Endometrium (tissue), 2 donors: ENCODE measurements around the gene DKKL1.

Experiments used
- FAIRE-seq: peaks from 2 replicates; lab custom pipeline; 2012; peaks lifted over from hg19 to GRCh38; lab: Jason Lieb, UNC
- donor health status: control.
- donor health status: control.

DKKL1 gene

GRCh38 chr19:49338023-49338677 is 25.5 kb upstream of the DKKL1 start:
- no peak for FAIRE-seq

DNA sequence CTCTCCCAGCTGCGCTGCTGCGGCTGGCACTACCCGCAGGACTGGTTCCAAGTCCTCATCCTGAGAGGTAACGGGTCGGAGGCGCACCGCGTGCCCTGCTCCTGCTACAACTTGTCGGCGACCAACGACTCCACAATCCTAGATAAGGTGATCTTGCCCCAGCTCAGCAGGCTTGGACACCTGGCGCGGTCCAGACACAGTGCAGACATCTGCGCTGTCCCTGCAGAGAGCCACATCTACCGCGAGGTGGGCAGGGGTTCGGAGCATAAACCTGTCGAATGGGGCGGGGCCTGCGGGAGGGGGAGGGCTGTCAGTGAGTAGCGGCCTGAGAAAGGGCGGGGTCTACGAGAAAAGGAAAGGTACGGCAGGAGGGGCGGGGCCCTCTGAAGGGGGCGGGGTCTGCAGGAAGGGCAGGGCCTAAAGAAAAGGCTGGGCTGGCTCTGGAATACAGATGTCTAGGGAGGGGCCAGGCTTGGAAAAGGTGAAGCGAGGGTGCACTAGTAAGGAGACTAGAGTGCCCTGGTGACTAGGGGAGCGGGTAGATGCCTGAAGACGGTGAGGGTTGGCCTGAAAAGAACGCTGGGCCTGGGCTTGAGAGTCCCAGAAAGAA is 24.9 kb upstream of the DKKL1 start:
- no peak for FAIRE-seq

DNA sequence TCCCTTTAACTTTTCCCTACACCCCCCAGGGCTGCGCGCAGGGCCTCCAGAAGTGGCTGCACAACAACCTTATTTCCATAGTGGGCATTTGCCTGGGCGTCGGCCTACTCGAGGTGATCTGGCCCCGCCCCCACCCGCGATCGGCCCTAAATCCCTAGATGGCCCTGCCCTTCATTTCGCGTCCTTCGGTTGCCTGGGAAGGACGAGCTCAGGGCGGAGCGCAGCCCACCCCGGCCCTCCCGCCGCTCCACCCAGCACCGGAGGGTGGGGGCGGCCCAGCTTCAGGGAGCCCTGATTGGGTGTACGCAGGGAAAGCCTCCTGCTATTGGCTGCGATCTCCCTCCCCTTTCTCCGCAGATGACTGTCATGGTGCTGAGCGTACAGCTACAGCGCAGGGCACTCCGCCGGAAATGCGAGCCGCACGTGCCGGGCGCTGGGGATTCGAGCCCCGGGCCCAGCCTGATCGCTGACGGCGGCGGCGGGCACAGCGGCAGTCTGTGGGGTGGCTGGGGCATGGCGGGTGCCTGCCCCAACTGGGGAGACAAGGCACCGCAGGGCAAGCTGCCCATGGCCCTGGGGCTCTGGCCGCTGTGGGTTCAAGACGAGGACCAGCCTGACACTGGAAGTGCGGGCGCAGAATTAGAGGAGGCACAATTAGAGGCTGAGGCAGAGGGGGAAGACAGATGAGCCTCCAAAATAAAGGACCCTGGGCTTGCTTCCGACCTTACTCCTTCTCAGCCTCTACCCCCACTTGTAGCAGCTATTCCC is 24.2 kb upstream of the DKKL1 start:
- peak; percentile 21 for FAIRE-seq

GRCh38 chr19:49340069-49340864 is 23.4 kb upstream of the DKKL1 start:
- no peak for FAIRE-seq

DNA sequence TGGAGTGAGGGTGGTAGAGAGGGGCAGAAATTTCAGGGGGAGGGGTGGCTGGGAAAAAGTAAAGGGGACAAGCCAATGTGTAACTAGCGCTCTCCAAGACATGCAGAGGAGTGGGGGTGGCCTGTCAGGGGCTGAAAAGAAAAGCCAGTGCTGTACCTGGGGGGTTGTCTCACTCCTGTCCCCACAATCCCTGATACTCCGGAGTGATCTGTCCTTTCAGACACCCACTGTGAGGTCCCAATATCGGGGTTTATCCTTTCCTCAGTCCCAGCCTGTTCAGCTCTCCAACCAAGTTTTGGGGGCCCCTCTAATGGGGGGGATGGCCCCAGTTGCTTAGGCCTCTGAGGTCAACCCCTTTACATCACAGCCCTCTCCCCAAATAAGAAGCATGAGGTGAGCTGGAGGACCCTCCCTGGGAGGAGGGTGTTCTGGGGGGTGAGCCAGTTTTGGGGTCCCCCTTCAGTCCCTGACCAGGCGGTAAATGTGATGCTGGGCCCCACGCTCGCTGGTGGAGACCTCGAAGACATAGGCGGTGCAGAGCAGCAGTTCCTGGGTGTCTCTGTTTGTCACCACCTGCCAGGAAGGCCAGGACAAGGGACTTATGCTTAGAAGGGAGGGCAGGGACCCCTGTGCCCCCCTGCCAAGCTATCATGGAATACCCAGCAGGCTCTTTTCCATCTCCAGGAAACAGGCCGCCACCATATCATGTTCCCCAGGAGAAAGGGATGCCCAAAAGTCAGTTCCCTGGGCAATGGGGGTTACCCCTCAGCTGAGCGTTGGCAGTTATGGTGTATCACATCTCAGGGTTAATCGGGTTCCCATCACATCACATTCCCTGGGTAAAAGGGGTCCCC is 22.6 kb upstream of the DKKL1 start:
- no peak for FAIRE-seq

DNA sequence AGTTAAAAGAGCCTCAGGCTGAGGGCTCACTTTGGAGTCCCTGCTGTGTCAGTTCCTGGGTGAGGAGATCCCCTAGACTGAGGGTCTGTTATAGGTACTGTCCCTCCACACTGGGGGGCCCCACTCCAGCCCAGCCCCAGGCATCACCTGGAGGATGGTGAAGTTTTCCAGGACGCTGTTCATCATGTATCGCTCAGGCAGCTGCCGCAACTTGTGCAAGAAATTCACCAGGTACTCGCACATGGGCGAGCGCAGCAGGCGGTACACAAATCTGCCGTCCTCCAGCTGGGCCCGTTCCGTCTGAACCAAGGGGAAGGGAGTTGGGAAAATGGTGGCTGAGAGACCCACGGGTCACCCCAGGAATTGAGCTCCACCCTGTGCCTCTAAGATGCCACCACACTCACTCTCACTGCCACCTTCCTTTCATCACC is 21.4 kb upstream of the DKKL1 start:
- FAIRE-seq = no peak

DNA sequence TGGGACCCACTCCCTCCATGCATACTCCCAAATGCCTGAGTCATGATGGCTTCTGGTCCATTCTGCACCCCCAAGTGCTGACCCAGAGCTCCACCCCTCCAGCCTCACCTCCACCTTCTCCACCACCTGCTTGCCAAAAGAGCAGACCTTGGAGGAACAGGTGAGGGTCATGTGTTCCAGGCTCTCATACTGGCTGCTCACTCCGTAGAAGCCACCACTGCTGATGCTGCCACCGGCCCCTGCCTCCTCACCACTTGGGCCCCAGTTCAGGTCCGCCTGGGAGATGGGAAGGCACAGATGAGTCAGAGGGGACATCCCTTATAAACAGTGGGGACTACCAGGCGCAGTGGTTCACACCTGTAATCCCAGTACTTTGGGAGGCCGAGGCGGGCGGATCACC is 20.6 kb upstream of the DKKL1 start:
- no peak for FAIRE-seq

- FAIRE-seq = no peak
Measured at GRCh38 chr19:49344505-49345423, 18.9 kb upstream of the DKKL1 start.

DNA sequence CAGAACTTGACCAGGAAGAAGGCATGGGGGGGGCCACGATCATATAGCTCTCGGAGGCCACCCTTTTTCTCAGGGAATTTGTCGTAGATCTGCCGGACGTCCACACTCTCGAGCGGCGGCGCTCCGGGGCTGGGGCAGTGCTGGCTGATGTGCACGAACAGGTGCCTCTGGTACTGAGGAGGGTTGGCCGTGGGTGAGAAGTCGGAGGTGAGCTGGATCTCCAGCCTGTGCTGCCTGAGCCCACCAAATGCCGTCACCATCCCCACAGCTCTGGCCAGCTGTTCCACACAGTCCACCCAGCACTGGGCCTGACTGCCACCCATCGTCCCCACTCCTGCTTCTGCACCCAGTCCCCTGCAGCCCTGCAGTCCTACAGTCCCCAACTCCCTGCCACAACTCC is 16.5 kb upstream of the DKKL1 start:
- FAIRE-seq = no peak

DNA sequence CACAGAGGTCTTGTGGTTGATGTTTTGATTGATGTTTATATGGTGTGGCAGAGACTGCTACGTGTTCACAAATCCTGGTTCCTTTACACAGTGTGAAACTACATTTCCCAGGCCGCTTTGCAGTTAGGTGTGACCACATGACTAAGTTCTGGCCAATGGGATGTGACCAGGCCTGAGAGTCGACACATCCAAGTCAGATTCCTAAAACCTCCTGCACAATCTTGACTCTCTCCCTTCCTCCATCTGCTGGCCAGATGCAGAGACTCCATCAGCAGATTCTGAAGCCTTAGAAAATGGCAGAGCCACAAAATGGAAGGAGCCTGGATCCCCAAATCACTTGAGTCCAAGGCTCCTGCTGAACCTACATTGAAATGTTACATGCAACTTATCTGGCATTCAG is 15.8 kb upstream of the DKKL1 start:
- FAIRE-seq = no peak

DNA sequence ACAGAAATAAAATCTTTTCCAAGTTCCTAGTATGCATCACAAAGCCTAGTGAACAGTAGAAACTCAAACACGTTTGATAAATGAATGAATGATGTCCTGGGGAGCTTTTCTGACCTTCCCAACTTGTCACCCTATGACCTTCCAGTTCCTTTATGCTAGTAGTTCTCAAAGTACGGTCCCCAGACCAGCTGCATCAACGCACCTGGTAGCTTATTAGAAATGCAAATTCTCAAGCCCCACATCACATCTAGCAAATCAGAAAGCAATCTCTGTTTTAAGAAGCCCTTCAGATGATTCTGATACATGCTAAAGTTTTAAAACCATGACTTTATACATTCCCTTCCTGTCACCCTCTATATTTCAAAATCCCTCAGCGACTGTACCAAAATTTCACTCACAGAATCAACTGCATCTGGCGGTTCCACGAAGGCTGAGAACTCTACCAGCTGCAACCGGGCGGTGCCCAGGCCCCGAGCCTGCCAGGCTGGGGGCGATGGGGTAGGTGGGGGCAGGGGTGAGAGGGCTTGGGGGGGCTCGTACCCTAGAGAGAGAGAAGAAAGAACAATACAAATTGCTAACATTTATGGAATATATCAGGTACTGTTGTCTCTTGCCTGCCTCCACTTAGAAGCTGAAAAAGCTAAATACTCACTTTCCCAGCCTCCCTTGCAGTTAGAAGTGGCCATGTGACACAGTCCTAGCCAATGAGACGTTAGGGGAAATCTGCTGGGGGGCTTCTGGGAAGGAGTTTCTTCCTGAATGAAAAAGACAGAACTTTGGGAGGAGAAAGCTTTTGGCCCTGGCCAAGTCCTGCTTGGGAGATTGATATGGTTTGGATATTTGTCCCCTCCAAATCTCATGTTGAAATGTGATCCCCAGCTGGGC is 15.1 kb upstream of the DKKL1 start:
- no peak for FAIRE-seq

DNA sequence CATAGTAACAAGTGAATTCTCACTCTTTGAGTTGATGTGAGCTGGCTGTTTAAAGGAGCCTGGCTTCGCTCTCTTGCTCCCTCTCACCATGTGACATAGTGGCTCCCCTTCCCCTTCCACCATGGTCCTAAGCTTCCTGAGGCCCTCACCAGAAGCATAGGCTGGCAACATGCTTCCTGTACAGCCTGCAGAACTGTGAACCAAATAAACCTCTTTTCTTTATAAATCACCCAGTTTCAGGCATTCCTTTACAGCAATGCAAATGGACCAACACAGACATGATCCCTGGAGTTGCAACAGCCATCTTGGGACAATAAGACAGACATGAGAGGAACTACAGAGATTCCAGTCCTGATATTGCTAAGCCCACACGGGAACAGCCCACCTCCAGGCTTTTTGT is 14.1 kb upstream of the DKKL1 start:
- no peak for FAIRE-seq

DNA sequence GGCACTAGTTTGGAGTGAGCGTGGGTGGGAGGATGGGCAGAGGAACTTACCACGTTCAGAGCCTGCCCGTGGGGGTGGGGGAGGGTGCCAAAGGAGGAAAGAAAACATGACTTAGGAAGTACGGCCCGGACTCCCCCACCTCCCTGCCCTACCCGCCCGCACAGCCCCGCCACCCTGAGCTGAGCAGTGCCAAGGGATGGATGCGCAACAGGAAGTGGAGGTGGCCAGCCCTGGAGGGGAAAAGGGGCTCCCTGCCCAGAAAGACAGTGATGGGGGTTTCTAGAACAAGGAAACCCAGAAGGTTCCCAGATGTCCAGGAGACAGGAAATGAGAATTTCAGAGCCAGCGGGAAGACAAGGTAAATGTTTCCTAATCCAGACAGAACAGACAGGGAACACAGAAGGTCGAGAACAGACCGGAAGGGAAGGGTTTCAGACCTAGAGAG is 7.7 kb upstream of the DKKL1 start:
- FAIRE-seq = no peak

- FAIRE-seq = no peak
Measured at GRCh38 chr19:49356382-49356781, 7.3 kb upstream of the DKKL1 start.

DNA sequence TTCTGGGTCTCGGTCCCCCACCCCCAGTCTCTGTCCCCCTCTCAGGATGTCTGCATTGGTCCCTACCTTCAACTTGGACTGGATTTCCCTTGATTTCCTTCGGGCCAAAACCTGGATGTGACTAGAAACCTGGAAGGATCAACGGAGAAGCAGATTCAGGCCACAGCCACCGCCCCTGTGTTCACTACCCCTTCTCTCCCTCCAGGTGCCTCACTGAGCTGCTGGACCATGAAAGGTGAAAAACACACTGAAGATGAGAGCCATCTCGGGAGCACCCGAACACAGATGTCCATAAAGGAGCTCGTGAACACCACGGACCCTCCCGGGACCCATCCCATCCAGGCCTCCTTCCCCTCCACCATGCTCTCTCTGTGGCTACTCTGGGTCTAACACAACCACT is 6.5 kb upstream of the DKKL1 start:
- no peak for FAIRE-seq

DNA sequence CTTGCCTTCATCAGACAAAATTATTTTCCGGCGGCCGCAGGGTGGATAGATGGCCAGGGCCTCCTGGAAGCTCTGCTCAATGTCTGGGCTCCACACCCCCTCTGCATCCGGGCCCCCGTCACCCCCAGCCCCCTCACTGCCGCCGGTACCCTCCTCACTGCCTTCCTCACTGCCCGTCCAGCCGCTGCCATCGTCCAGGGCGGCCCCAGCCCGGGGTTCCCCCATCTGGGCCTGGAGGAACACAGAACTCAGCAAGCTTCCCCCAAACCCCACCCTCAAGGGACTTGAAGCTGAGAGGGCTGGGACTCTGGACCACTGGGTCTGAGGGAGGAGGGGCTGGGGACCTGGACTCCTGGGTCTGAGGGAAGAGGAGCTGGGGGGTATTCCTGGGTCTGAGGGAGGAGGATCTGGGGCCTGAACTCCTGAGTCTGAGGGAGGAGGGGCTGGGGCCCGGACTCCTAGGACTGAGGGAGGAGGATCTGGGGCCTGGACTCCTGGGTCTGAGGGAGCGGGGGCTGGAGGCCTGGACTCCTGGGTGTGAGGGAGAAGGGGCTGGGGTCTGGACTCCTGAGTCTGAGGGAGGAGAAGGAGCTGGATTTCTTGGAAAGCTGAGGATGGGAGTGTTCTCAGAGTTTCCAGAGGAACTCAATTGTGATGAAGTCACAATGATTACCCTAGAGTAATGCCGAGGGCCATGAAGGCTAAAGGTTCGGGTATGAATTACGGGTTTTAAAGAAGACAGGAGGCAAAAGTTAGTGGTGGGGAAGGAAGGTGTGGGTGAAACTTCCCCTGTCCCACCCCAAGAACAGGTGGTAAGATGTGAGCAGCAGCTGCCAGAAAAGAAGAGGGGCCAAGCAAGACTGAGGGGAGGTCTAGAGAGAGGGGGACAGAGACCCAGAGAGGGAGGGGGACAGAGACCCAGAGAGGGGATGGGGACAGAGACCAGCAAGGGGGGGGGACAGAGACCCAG is 3.5 kb upstream of the DKKL1 start:
- FAIRE-seq = no peak

GRCh38 chr19:49361438-49362047 is 2.1 kb upstream of the DKKL1 start:
- no peak for FAIRE-seq
